Activated B cell treated with CpG ODN at 0.5 μM for 24 hours (primary cell): ENCODE results near the gene NCKAP5. TPM values are rescaled to one million over a fixed set of nuclear protein-coding genes. Genes with fewer than 3 reads are reported as not detected.

Experiments used
- ATAC-seq: fragments of 200-7000 bp; cut with Tn5 transposase; one replicate; pipeline ENCODE4 v1.10.0; 2021; ENCODE audit warnings: low read depth, mild to moderate bottlenecking, moderate library complexity
- CTCF ChIA-PET: fragments of 350-600 bp; sonication (Branson Sonifier 250); formaldehyde crosslinking; loops from one replicate; lab custom pipeline; 2021; ENCODE audit warnings: antibody characterized with exemption; lab: Charles Lee
- POLR2A ChIA-PET: fragments of 350-600 bp; sonication (Branson Sonifier 250); formaldehyde crosslinking; loops from one replicate; lab custom pipeline; 2021; ENCODE audit warnings: antibody characterized with exemption; lab: Charles Lee
- DNase-seq: peaks from one replicate; pipeline ENCODE4 v3.0.0; 2022
- H3K27ac Mint-ChIP-seq: one replicate; pipeline ENCODE4 v1.8.0; 2020; ENCODE audit warnings: mixed read lengths
- H3K27me3 Mint-ChIP-seq: one replicate; pipeline ENCODE4 v1.8.0; 2021; ENCODE audit warnings: mixed read lengths
- H3K36me3 Mint-ChIP-seq: one replicate; pipeline ENCODE4 v1.8.0; 2021; ENCODE audit warnings: low read depth, mixed read lengths
- H3K4me1 Mint-ChIP-seq: one replicate; pipeline ENCODE4 v1.8.0; 2021; ENCODE audit warnings: mixed read lengths
- H3K4me3 Mint-ChIP-seq: one replicate; pipeline ENCODE4 v1.8.0; 2020; ENCODE audit warnings: mild to moderate bottlenecking, mixed read lengths
- H3K9me3 Mint-ChIP-seq: one replicate; pipeline ENCODE4 v1.8.0; 2020; ENCODE audit warnings: mixed read lengths
- CTCF ChIP-seq: fragments of 200-600 bp; IDR thresholded peaks from one replicate; pipeline ENCODE4 v1.8.0; 2022; ENCODE audit warnings: antibody characterized with exemption, mild to moderate bottlenecking
- intact Hi-C: fragments of 100-400 bp; cut with micrococcal nuclease; formaldehyde crosslinking; loops from one replicate; pipeline ENCODE4 v1.15.1; 2024
- total RNA-seq: library from RNA; stranded (reverse); gene quantifications from 2 replicates; pipeline ENCODE4 v1.2.3, GENCODE V29; 2022

The NCKAP5 gene
- total RNA-seq, 1 donor from 2014 or later: not detected

GRCh38 chr2:132697556-132698205 lies 870.6 kb downstream of the NCKAP5 start:
- H3K36me3 Mint-ChIP-seq: no peaks in the 10 kb centered on the region
- ChIA-PET POLR2A (no interaction called here), CTCF (no interaction called here)
- H3K27ac Mint-ChIP-seq: no peak overlapping the region
- ATAC-seq: no peak
- intact Hi-C loops: no loop called here
- no peaks in the 10 kb centered on the region for H3K4me1 Mint-ChIP-seq
- no peaks in the 10 kb centered on the region for H3K9me3 Mint-ChIP-seq
- DNase-seq: no peak
- no peaks in the 10 kb centered on the region for H3K27me3 Mint-ChIP-seq
- no peak overlapping the region for H3K4me3 Mint-ChIP-seq
- TF ChIP-seq CTCF: no peak

- Mint-ChIP-seq H3K9me3 (peaks cover 3% of the 10 kb centered on the region), H3K36me3 (no peaks in the 10 kb centered on the region), H3K4me3 (no peak overlapping the region), H3K27me3 (peaks cover 1% of the 10 kb centered on the region), H3K4me1 (no peaks in the 10 kb centered on the region), H3K27ac (no peak overlapping the region)
- no peak for TF ChIP-seq CTCF
- intact Hi-C loops: no loop called here
- POLR2A ChIA-PET: no interaction called here
- DNase-seq: no peak
- CTCF ChIA-PET: no interaction called here
- ATAC-seq: no peak
Observed at GRCh38 chr2:132692816-132693215, 875.4 kb downstream of the NCKAP5 start.

- intact Hi-C loops: no loop called here
Observed at GRCh38 chr2:132691556-132691955, 876.7 kb downstream of the NCKAP5 start.

GRCh38 chr2:132690664-132691303 lies 877.5 kb downstream of the NCKAP5 start:
- POLR2A ChIA-PET: no interaction called here
- CTCF ChIA-PET: no interaction called here
- no peak overlapping the region for H3K27ac Mint-ChIP-seq
- peaks cover 3% of the 10 kb centered on the region for H3K9me3 Mint-ChIP-seq
- peaks cover 3% of the 10 kb centered on the region for H3K27me3 Mint-ChIP-seq
- no peak overlapping the region for H3K4me3 Mint-ChIP-seq
- TF ChIP-seq CTCF: no peak
- ATAC-seq (no peak), DNase-seq (no peak)
- H3K36me3 Mint-ChIP-seq: no peaks in the 10 kb centered on the region
- intact Hi-C loops: no loop called here
- no peaks in the 10 kb centered on the region for H3K4me1 Mint-ChIP-seq

More at GRCh38 chr2:132691556-132691955, 876.7 kb downstream of the NCKAP5 start:
- Mint-ChIP-seq H3K9me3 (peaks cover 3% of the 10 kb centered on the region), H3K27ac (no peak overlapping the region), H3K4me1 (no peaks in the 10 kb centered on the region), H3K27me3 (peaks cover 3% of the 10 kb centered on the region), H3K36me3 (no peaks in the 10 kb centered on the region), H3K4me3 (no peak overlapping the region)
- CTCF ChIA-PET: no interaction called here
- no peak for ATAC-seq
- DNase-seq: no peak
- no peak for TF ChIP-seq CTCF
- POLR2A ChIA-PET: no interaction called here

GRCh38 chr2:132681766-132682165 lies 886.5 kb downstream of the NCKAP5 start:
- no peaks in the 10 kb centered on the region for H3K4me1 Mint-ChIP-seq
- no peak overlapping the region for H3K27ac Mint-ChIP-seq
- H3K9me3 Mint-ChIP-seq: no peaks in the 10 kb centered on the region
- H3K27me3 Mint-ChIP-seq: peaks cover 9% of the 10 kb centered on the region
- DNase-seq: no peak
- H3K4me3 Mint-ChIP-seq: no peak overlapping the region
- no peaks in the 10 kb centered on the region for H3K36me3 Mint-ChIP-seq
- no peak for TF ChIP-seq CTCF
- ChIA-PET CTCF (no interaction called here), POLR2A (no interaction called here)
- ATAC-seq: no peak
- intact Hi-C loops: no loop called here
